ENCODE results near the gene HSBP1L1. TPM values are rescaled to one million over a fixed set of nuclear protein-coding genes. Genes with fewer than 3 reads are reported as not detected.
A peak's percentile ranks its signal among the peaks of the same experiment; 100 is the strongest.

HSBP1L1 gene
- total RNA-seq, 1 experiment from 2014 or later: not detected

GRCh38 chr18:79950515-79951341 is 13.7 kb upstream of the HSBP1L1 start:
- Histone ChIP-seq H4K8ac (replicated peaks; ENCODE audit: insufficient read length, low read depth, low read length) (no peak overlapping the region), H3K79me1 (ENCODE audit: insufficient read depth, low read depth, low read length, poor library complexity, severe bottlenecking) (no peaks in the 10 kb centered on the region), H3K4ac (ENCODE audit: low read depth, low read length) (no peak overlapping the region), H3K4me1 (ENCODE audit: insufficient read depth, low read length) (no peaks in the 10 kb centered on the region), H3T11ph (ENCODE audit: low read length) (no peak overlapping the region), H3K9me3 (ENCODE audit: control insufficient read depth, low read depth, low read length) (no peaks in the 10 kb centered on the region), H3K4me2 (ENCODE audit: insufficient read depth, insufficient read length, low read length) (peak overlapping the region; percentile 51), H3K27ac (ENCODE audit: insufficient read length, low read depth, low read length) (no peak overlapping the region), H3K9ac (ENCODE audit: extremely low read depth, insufficient read length, low read length) (no peak overlapping the region), H2AK5ac (ENCODE audit: insufficient read length, low read length) (no peak overlapping the region), H3K18ac (ENCODE audit: insufficient read length, low read depth, low read length) (no peak overlapping the region), H2BK12ac (ENCODE audit: insufficient read length, low read depth, low read length) (no peak overlapping the region), H2AFZ (ENCODE audit: low read length) (no peak overlapping the region), H4K20me1 (ENCODE audit: control insufficient read depth, insufficient read depth, insufficient read length) (no peaks in the 10 kb centered on the region), H3K56ac (ENCODE audit: insufficient read length, low read depth, low read length) (no peak overlapping the region), H3K23me2 (ENCODE audit: insufficient read length, low read depth, low read length, poor library complexity, severe bottlenecking) (peaks cover 4% of the 10 kb centered on the region), H2BK120ac (ENCODE audit: low read depth, low read length, poor library complexity, severe bottlenecking) (no peak overlapping the region), H4K5ac (ENCODE audit: insufficient read length, low read depth, low read length) (no peak overlapping the region), H3K79me2 (ENCODE audit: insufficient read depth, low read length) (no peaks in the 10 kb centered on the region), H2BK5ac (ENCODE audit: insufficient read length, low read length) (no peak overlapping the region), H2BK15ac (ENCODE audit: low read depth, low read length) (no peak overlapping the region), H4K91ac (ENCODE audit: insufficient read length, low read depth, low read length) (no peak overlapping the region), H2BK20ac (ENCODE audit: low read depth, low read length, poor library complexity, severe bottlenecking) (no peak overlapping the region), H3K14ac (ENCODE audit: insufficient read depth, low read length) (0 out of 2 replicates have a peak overlapping the region, but pooled peaks have one; percentile 4), H3K23ac (ENCODE audit: insufficient read length, low read depth, low read length) (no peak overlapping the region), H3K27me3 (ENCODE audit: insufficient read depth, low read length) (peaks cover 15% of the 10 kb centered on the region)
- H3K4me1 Mint-ChIP-seq: peaks cover 17 to 28% of the 10 kb centered on the region in 2 experiments
- DNase-seq: peak; percentile 42
- no peak overlapping the region for H3K27ac Mint-ChIP-seq
- H3K36me3 Mint-ChIP-seq (ENCODE audit: insufficient read depth in 1 of 3, low read depth in 3 of 3): peaks cover 0 to 4% (median 0%) of the 10 kb centered on the region in 3 experiments; a peak in 1 of 7 replicates
- no peaks in the 10 kb centered on the region for H3K9me3 Mint-ChIP-seq
- peak overlapping the region; percentile 63 to 83 for H3K4me3 Mint-ChIP-seq
- no CpG with 5 or more reads among the region's 81 CpGs for WGBS (ENCODE audit: extremely low coverage, insufficient read length, low lambda C conversion rate)
- TF ChIP-seq CTCF (conservative IDR thresholded peaks at IDR 0.05): no peak
- H3K27me3 Mint-ChIP-seq (ENCODE audit: low read depth): peaks cover 65% of the 10 kb centered on the region
